HEK293 (cell line): Measurements from ENCODE around the gene NCAPD3.

Experiments used
- CTCF ChIA-PET: fragments of 350-600 bp; formaldehyde crosslinking; extraction: SDS; loops from one replicate; lab custom pipeline; 2021; ENCODE audit warnings: antibody characterized with exemption; lab: Yijun Ruan, JAX
- POLR2A ChIA-PET: fragments of 300-600 bp; formaldehyde crosslinking; extraction: SDS; loops from one replicate; lab custom pipeline; 2020; ENCODE audit warnings: antibody characterized with exemption, inconsistent platforms; lab: Yijun Ruan, JAX
- H3K27ac ChIP-seq: fragments of 200-500 bp; sonication (Bioruptor generic); 2 replicates; pipeline ENCODE4 v1.5.1; 2014; ENCODE audit warnings: low read depth, low read length, control low read depth, inconsistent platforms; ENCODE audit errors: extremely low read depth
- H3K36me3 ChIP-seq, 2 experiments: fragments of 200-500 bp in 1 of 2; sonication (Bioruptor generic) in 1 of 2; 1 replicate in 1 of 2; 2 replicates in 1 of 2; pipeline ENCODE4 v1.5.1; 2014 to 2017; ENCODE audit warnings: inconsistent platforms in 2 of 2, low read length in 2 of 2; ENCODE audit not compliant: control insufficient read depth in 2 of 2, insufficient read depth in 1 of 2
- H3K4me1 ChIP-seq: fragments of 200-500 bp; sonication (Bioruptor generic); 2 replicates; pipeline ENCODE4 v1.5.1; 2014; ENCODE audit warnings: mild to moderate bottlenecking, low read length, inconsistent platforms; ENCODE audit not compliant: control insufficient read depth, insufficient read depth
- H3K4me3 ChIP-seq: 2 replicates; pipeline ENCODE4 v1.5.1; 2011; ENCODE audit warnings: low read depth, mild to moderate bottlenecking, control low read depth, low read length, moderate library complexity
- H3K9me3 ChIP-seq: fragments of 200-500 bp; sonication (Bioruptor generic); 2 replicates; pipeline ENCODE4 v1.5.1; 2014; ENCODE audit warnings: low read depth, low read length, inconsistent platforms; ENCODE audit not compliant: control insufficient read depth, insufficient read depth
- BCL11A ChIP-seq: fragments of 450-650 bp; formaldehyde crosslinking; IDR thresholded peaks from 2 replicates; pipeline ENCODE4 v1.5.1; 2016; ENCODE audit warnings: low read depth, missing biosample characterization, missing genetic modification characterization
- KLF9 ChIP-seq: fragments of 450-650 bp; formaldehyde crosslinking; IDR thresholded peaks from 2 replicates; pipeline ENCODE4 v1.5.1; 2016; ENCODE audit warnings: missing biosample characterization, missing genetic modification characterization, low read depth
- MEIS1 ChIP-seq: sonication (generic); formaldehyde crosslinking; IDR thresholded peaks from 2 replicates; pipeline ENCODE4 v1.8.1; 2022; ENCODE audit warnings: missing genetic modification reagents, mild to moderate bottlenecking, borderline replicate concordance
- OSR2 ChIP-seq: fragments of 450-650 bp; formaldehyde crosslinking; IDR thresholded peaks from 2 replicates; pipeline ENCODE4 v1.5.1; 2016; ENCODE audit warnings: missing biosample characterization, missing genetic modification characterization
- ZFP41 ChIP-seq: fragments of 450-650 bp; formaldehyde crosslinking; IDR thresholded peaks from 2 replicates; pipeline ENCODE4 v1.5.1; 2016; ENCODE audit warnings: missing biosample characterization, missing genetic modification characterization, borderline replicate concordance
- ZNF174 ChIP-seq: fragments of 450-650 bp; formaldehyde crosslinking; IDR thresholded peaks from 2 replicates; pipeline ENCODE4 v1.5.0; 2017; ENCODE audit warnings: missing biosample characterization, mild to moderate bottlenecking, missing genetic modification characterization
- ZNF2 ChIP-seq: fragments of 450-650 bp; formaldehyde crosslinking; IDR thresholded peaks from 2 replicates; pipeline ENCODE4 v1.5.1; 2016; ENCODE audit warnings: missing biosample characterization, missing genetic modification characterization
- ZNF530 ChIP-seq: fragments of 450-650 bp; formaldehyde crosslinking; IDR thresholded peaks from 2 replicates; pipeline ENCODE4 v1.5.1; 2016; ENCODE audit warnings: low read depth, missing biosample characterization, missing genetic modification characterization
- ZNF558 ChIP-seq: fragments of 450-650 bp; formaldehyde crosslinking; IDR thresholded peaks from 2 replicates; pipeline ENCODE4 v1.5.1; 2016; ENCODE audit warnings: missing biosample characterization, missing genetic modification characterization
- ZNF623 ChIP-seq: fragments of 450-650 bp; formaldehyde crosslinking; IDR thresholded peaks from 2 replicates; pipeline ENCODE4 v1.5.1; 2016; ENCODE audit warnings: missing biosample characterization, missing genetic modification characterization
- ZNF624 ChIP-seq: fragments of 450-650 bp; formaldehyde crosslinking; IDR thresholded peaks from 2 replicates; pipeline ENCODE4 v1.5.1; 2017; ENCODE audit warnings: missing biosample characterization, missing genetic modification characterization
- ZSCAN23 ChIP-seq: fragments of 450-650 bp; formaldehyde crosslinking; IDR thresholded peaks from 2 replicates; pipeline ENCODE4 v1.5.1; 2016; ENCODE audit warnings: missing biosample characterization, missing genetic modification characterization
- TF ChIP-seq, protein P1 (sequence below): fragments of 450-650 bp; formaldehyde crosslinking; conservative IDR thresholded peaks from 2 replicates; pipeline ENCODE4 v1.5.1; 2016; ENCODE audit warnings: low read depth, missing biosample characterization, missing genetic modification characterization
- TF ChIP-seq, protein P2 (sequence below): fragments of 450-650 bp; formaldehyde crosslinking; IDR thresholded peaks from 2 replicates; pipeline ENCODE4 v1.5.1; 2016; ENCODE audit warnings: missing biosample characterization, missing genetic modification characterization
- TF ChIP-seq, protein P3 (sequence below): fragments of 450-650 bp; formaldehyde crosslinking; IDR thresholded peaks from 2 replicates; pipeline ENCODE4 v1.5.1; 2016; ENCODE audit warnings: missing biosample characterization, missing genetic modification characterization
- TF ChIP-seq, protein P4 (sequence below): fragments of 450-650 bp; formaldehyde crosslinking; IDR thresholded peaks from 2 replicates; pipeline ENCODE4 v1.5.1; 2016; ENCODE audit warnings: missing biosample characterization, missing genetic modification characterization
- TF ChIP-seq, protein P5 (sequence below): fragments of 450-650 bp; formaldehyde crosslinking; IDR thresholded peaks from 2 replicates; pipeline ENCODE4 v1.5.1; 2016; ENCODE audit warnings: missing biosample characterization, missing genetic modification characterization
- TF ChIP-seq, protein P6 (sequence below): fragments of 450-650 bp; IDR thresholded peaks from 2 replicates; pipeline ENCODE4 v1.5.1; 2018; ENCODE audit warnings: missing biosample characterization, mild to moderate bottlenecking, missing genetic modification characterization

The NCAPD3 gene

DNA sequence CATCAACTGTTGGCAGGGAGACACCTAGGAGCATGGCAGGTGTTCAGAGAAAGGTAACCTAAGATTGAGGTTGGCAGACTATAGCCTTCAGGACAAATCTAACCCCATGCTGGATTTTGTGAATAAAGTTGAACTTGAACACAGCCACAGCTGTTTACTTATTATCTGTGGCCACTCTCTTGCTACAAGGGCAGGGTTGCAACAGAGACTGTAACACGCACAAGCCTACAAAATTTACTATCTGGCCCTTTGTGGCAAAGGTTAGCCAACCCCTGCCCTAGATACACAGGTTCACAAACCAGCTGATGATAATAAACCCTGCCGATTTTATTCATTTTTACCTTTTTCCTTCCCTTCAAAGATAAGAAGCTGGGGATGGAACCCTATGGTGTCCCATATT lies 26.9 kb upstream of the NCAPD3 start (continued):
- TF ChIP-seq, protein P1, sequence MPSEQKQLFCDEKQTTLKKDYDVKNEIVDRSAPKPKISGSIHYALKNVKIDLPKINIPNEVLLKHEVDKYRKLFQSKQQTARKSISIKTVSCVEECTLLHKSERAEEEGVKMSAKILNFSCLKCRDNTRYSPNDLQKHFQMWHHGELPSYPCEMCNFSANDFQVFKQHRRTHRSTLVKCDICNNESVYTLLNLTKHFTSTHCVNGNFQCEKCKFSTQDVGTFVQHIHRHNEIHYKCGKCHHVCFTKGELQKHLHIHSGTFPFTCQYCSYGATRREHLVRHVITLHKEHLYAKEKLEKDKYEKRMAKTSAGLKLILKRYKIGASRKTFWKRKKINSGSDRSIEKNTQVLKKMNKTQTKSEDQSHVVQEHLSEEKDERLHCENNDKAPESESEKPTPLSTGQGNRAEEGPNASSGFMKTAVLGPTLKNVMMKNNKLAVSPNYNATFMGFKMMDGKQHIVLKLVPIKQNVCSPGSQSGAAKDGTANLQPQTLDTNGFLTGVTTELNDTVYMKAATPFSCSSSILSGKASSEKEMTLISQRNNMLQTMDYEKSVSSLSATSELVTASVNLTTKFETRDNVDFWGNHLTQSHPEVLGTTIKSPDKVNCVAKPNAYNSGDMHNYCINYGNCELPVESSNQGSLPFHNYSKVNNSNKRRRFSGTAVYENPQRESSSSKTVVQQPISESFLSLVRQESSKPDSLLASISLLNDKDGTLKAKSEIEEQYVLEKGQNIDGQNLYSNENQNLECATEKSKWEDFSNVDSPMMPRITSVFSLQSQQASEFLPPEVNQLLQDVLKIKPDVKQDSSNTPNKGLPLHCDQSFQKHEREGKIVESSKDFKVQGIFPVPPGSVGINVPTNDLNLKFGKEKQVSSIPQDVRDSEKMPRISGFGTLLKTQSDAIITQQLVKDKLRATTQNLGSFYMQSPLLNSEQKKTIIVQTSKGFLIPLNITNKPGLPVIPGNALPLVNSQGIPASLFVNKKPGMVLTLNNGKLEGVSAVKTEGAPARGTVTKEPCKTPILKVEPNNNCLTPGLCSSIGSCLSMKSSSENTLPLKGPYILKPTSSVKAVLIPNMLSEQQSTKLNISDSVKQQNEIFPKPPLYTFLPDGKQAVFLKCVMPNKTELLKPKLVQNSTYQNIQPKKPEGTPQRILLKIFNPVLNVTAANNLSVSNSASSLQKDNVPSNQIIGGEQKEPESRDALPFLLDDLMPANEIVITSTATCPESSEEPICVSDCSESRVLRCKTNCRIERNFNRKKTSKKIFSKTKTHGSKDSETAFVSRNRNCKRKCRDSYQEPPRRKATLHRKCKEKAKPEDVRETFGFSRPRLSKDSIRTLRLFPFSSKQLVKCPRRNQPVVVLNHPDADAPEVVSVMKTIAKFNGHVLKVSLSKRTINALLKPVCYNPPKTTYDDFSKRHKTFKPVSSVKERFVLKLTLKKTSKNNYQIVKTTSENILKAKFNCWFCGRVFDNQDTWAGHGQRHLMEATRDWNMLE: no peak
- TF ChIP-seq, protein P2, sequence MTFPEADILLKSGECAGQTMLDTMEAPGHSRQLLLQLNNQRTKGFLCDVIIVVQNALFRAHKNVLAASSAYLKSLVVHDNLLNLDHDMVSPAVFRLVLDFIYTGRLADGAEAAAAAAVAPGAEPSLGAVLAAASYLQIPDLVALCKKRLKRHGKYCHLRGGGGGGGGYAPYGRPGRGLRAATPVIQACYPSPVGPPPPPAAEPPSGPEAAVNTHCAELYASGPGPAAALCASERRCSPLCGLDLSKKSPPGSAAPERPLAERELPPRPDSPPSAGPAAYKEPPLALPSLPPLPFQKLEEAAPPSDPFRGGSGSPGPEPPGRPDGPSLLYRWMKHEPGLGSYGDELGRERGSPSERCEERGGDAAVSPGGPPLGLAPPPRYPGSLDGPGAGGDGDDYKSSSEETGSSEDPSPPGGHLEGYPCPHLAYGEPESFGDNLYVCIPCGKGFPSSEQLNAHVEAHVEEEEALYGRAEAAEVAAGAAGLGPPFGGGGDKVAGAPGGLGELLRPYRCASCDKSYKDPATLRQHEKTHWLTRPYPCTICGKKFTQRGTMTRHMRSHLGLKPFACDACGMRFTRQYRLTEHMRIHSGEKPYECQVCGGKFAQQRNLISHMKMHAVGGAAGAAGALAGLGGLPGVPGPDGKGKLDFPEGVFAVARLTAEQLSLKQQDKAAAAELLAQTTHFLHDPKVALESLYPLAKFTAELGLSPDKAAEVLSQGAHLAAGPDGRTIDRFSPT: no peak
- no peak for TF ChIP-seq KLF9 (tag by site-specific recombination)
- TF ChIP-seq ZSCAN23: no peak
- TF ChIP-seq, protein P3, sequence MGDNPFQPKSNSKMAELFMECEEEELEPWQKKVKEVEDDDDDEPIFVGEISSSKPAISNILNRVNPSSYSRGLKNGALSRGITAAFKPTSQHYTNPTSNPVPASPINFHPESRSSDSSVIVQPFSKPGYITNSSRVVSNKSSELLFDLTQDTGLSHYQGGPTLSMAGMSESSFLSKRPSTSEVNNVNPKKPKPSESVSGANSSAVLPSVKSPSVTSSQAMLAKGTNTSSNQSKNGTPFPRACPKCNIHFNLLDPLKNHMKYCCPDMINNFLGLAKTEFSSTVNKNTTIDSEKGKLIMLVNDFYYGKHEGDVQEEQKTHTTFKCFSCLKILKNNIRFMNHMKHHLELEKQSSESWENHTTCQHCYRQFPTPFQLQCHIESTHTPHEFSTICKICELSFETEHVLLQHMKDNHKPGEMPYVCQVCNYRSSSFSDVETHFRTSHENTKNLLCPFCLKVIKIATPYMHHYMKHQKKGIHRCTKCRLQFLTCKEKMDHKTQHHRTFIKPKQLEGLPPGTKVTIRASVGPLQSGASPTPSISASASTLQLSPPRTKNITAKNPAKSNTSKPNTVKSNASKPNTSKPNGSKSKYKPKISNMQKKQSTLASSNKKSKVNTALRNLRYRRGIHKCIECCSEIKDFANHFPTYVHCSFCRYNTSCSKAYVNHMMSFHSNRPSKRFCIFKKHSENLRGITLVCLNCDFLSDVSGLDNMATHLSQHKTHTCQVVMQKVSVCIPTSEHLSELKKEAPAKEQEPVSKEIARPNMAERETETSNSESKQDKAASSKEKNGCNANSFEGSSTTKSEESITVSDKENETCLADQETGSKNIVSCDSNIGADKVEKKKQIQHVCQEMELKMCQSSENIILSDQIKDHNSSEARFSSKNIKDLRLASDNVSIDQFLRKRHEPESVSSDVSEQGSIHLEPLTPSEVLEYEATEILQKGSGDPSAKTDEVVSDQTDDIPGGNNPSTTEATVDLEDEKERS: no peak
- no peak for TF ChIP-seq ZNF2 (tag by site-specific recombination)
- TF ChIP-seq ZNF623 (tag by site-specific recombination): no peak
- TF ChIP-seq ZFP41 (tag by site-specific recombination): no peak
- TF ChIP-seq, protein P4, sequence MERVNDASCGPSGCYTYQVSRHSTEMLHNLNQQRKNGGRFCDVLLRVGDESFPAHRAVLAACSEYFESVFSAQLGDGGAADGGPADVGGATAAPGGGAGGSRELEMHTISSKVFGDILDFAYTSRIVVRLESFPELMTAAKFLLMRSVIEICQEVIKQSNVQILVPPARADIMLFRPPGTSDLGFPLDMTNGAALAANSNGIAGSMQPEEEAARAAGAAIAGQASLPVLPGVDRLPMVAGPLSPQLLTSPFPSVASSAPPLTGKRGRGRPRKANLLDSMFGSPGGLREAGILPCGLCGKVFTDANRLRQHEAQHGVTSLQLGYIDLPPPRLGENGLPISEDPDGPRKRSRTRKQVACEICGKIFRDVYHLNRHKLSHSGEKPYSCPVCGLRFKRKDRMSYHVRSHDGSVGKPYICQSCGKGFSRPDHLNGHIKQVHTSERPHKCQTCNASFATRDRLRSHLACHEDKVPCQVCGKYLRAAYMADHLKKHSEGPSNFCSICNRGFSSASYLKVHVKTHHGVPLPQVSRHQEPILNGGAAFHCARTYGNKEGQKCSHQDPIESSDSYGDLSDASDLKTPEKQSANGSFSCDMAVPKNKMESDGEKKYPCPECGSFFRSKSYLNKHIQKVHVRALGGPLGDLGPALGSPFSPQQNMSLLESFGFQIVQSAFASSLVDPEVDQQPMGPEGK (tag by site-specific recombination): no peak
- TF ChIP-seq ZNF530: no peak

DNA sequence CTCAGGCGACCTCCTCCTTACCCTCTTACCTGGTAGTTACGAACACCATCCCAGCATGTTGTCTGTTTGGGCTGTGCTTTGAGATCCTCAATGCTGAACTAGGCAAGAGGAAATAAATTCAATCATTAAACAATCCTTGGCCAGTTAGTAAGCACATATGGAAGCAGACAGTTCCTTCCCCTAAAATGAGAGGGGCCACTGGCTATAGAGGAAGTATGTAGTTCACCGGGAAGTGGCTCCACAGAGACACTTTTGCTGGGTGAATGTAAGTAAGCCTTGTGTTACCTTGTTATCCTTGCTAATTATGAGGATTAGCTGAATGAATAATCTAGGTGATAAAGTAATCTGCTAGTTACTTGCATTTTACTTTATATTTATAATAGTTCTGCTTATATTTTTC lies 26.5 kb upstream of the NCAPD3 start:
- no peak overlapping the region for H3K4me3 ChIP-seq
- no peak overlapping the region for H3K27ac ChIP-seq
- TF ChIP-seq BCL11A (tag by site-specific recombination): no peak
- TF ChIP-seq, protein P5, sequence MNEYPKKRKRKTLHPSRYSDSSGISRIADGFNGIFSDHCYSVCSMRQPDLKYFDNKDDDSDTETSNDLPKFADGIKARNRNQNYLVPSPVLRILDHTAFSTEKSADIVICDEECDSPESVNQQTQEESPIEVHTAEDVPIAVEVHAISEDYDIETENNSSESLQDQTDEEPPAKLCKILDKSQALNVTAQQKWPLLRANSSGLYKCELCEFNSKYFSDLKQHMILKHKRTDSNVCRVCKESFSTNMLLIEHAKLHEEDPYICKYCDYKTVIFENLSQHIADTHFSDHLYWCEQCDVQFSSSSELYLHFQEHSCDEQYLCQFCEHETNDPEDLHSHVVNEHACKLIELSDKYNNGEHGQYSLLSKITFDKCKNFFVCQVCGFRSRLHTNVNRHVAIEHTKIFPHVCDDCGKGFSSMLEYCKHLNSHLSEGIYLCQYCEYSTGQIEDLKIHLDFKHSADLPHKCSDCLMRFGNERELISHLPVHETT (tag by site-specific recombination): no peak
- no peak for TF ChIP-seq ZNF558
- TF ChIP-seq ZNF624 (tag by site-specific recombination): no peak
- TF ChIP-seq ZSCAN23: no peak
- TF ChIP-seq OSR2: no peak
- no peak for TF ChIP-seq MEIS1 (CRISPR knock-in tag)
- TF ChIP-seq, protein P6, sequence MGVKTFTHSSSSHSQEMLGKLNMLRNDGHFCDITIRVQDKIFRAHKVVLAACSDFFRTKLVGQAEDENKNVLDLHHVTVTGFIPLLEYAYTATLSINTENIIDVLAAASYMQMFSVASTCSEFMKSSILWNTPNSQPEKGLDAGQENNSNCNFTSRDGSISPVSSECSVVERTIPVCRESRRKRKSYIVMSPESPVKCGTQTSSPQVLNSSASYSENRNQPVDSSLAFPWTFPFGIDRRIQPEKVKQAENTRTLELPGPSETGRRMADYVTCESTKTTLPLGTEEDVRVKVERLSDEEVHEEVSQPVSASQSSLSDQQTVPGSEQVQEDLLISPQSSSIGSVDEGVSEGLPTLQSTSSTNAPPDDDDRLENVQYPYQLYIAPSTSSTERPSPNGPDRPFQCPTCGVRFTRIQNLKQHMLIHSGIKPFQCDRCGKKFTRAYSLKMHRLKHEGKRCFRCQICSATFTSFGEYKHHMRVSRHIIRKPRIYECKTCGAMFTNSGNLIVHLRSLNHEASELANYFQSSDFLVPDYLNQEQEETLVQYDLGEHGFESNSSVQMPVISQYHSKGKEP (tag by site-specific recombination): no peak
- TF ChIP-seq ZNF174 (tag by site-specific recombination): no peak
- ChIA-PET POLR2A (interaction anchor here (1.2 kb wide), 1 partner anchor 26 kb away, joined by 7 read pairs; the partner anchor contains the start of genes NCAPD3 and VPS26B), CTCF (interaction anchor here (0.6 to 2.7 kb wide), 2 partner anchors 12 to 21 kb away, joined by 5 to 12 read pairs; no protein-coding TSS in a partner anchor)
- H3K36me3 ChIP-seq: peaks cover 0 to 59% of the 10 kb centered on the region in 2 experiments; a peak in 1 of 3 replicates
- no peaks in the 10 kb centered on the region for H3K4me1 ChIP-seq
- H3K9me3 ChIP-seq: no peaks in the 10 kb centered on the region
